ENCODE results near the gene PACC1.

- no peak for TF ChIP-seq POLR2A (IDR thresholded peaks at IDR 0.05; ENCODE audit: low read depth, low read length)
- no peak for TF ChIP-seq POLR2AphosphoS5 (IDR thresholded peaks at IDR 0.05; ENCODE audit: low read depth, low read length)
These were observed 46.6 kb downstream of the PACC1 start for GRCh38 chr1:212368073-212368484.
